ENCODE measurements around the gene HNF1B. TPM values are rescaled to one million over a fixed set of nuclear protein-coding genes. Genes with fewer than 3 reads are reported as not detected.

Gene HNF1B
- polyA plus RNA-seq, 4 donors, result 10.0 to 29.2 (median 15.0) TPM

- 82 to 89% (median 88%) methylated on average over 6 of the region's 6 CpGs for WGBS, 3 donors
- H3K9me3 ChIP-seq (ENCODE audit: control insufficient read depth in 2 of 2, insufficient read depth in 1 of 2, low read depth in 1 of 2, low read length in 1 of 2), result no peaks in the 10 kb centered on the region
- no peak overlapping the region for H3K4me3 ChIP-seq (ENCODE audit: low read depth in 1 of 3, low read length in 3 of 3)
- H3K36me3 ChIP-seq (ENCODE audit: control insufficient read depth in 3 of 3, insufficient read depth in 2 of 3, low read depth in 1 of 3, low read length in 3 of 3), result peaks cover 0 to 70% (median 2%) of the 10 kb centered on the region in 3 donors
- DNase-seq (no peak), FAIRE-seq (no peak)
- no peak overlapping the region for H3K27ac ChIP-seq (ENCODE audit: low read depth in 1 of 3, low read length in 2 of 3)
- no peaks in the 10 kb centered on the region for H3K27me3 ChIP-seq (ENCODE audit: control insufficient read depth in 3 of 3, insufficient read depth in 3 of 3, low read length in 3 of 3)
- peaks cover 0 to 30% (median 0%) of the 10 kb centered on the region in 3 donors for H3K4me1 ChIP-seq (ENCODE audit: control insufficient read depth in 3 of 3, insufficient read depth in 2 of 3, low read depth in 1 of 3, low read length in 2 of 3)
Measured at GRCh38 chr17:37700881-37701280, 44.0 kb downstream of the HNF1B start.

- peaks cover 0 to 9% of the 10 kb centered on the region in 2 donors for H3K9me3 ChIP-seq (ENCODE audit: control insufficient read depth in 2 of 2, insufficient read depth in 1 of 2, low read depth in 1 of 2, low read length in 1 of 2)
- H3K4me1 ChIP-seq (ENCODE audit: control insufficient read depth in 3 of 3, insufficient read depth in 2 of 3, low read depth in 1 of 3, low read length in 2 of 3), result peaks cover 3 to 41% (median 5%) of the 10 kb centered on the region in 3 donors
- H3K27ac ChIP-seq (ENCODE audit: low read depth in 1 of 3, low read length in 2 of 3), result peak overlapping the region in 2 of 3 donors; percentile 1 to 15
- H3K27me3 ChIP-seq (ENCODE audit: control insufficient read depth in 3 of 3, insufficient read depth in 3 of 3, low read length in 3 of 3), result no peaks in the 10 kb centered on the region
- peak; percentile 56 to 81 for DNase-seq
- no peak overlapping the region for H3K4me3 ChIP-seq (ENCODE audit: low read depth in 1 of 3, low read length in 3 of 3)
- WGBS, 3 donors, result 45 to 59% (median 46%) methylated on average over 9 to 10 of the region's 10 CpGs
- no peak for FAIRE-seq
- peaks cover 0 to 71% (median 0%) of the 10 kb centered on the region in 3 donors for H3K36me3 ChIP-seq (ENCODE audit: control insufficient read depth in 3 of 3, insufficient read depth in 2 of 3, low read depth in 1 of 3, low read length in 3 of 3)
Measured at GRCh38 chr17:37699285-37699973, 45.4 kb downstream of the HNF1B start.

GRCh38 chr17:37698911-37699255 lies 46.0 kb downstream of the HNF1B start:
- peaks cover 3 to 41% (median 5%) of the 10 kb centered on the region in 3 donors for H3K4me1 ChIP-seq (ENCODE audit: control insufficient read depth in 3 of 3, insufficient read depth in 2 of 3, low read depth in 1 of 3, low read length in 2 of 3)
- H3K9me3 ChIP-seq (ENCODE audit: control insufficient read depth in 2 of 2, insufficient read depth in 1 of 2, low read depth in 1 of 2, low read length in 1 of 2), result peaks cover 0 to 10% of the 10 kb centered on the region in 2 donors
- FAIRE-seq (no peak), DNase-seq (no peak)
- H3K27me3 ChIP-seq (ENCODE audit: control insufficient read depth in 3 of 3, insufficient read depth in 3 of 3, low read length in 3 of 3), result no peaks in the 10 kb centered on the region
- no peak overlapping the region for H3K27ac ChIP-seq (ENCODE audit: low read depth in 1 of 3, low read length in 2 of 3)
- 80 to 92% (median 82%) methylated on average over 4 of the region's 4 CpGs for WGBS, 3 donors
- peaks cover 0 to 68% (median 0%) of the 10 kb centered on the region in 3 donors for H3K36me3 ChIP-seq (ENCODE audit: control insufficient read depth in 3 of 3, insufficient read depth in 2 of 3, low read depth in 1 of 3, low read length in 3 of 3)
- H3K4me3 ChIP-seq (ENCODE audit: low read depth in 1 of 3, low read length in 3 of 3), result no peak overlapping the region

- WGBS, 3 donors, result 69 to 83% (median 80%) methylated on average over 5 of the region's 5 CpGs
- no peak overlapping the region for H3K27ac ChIP-seq (ENCODE audit: low read depth in 1 of 3, low read length in 2 of 3)
Measured at GRCh38 chr17:37698132-37698910, 46.5 kb downstream of the HNF1B start.

GRCh38 chr17:37697381-37697780 lies 47.5 kb downstream of the HNF1B start:
- Histone ChIP-seq H3K4me3 (ENCODE audit: low read depth in 1 of 3, low read length in 3 of 3) (no peak overlapping the region), H3K27ac (ENCODE audit: low read depth in 1 of 3, low read length in 2 of 3) (no peak overlapping the region), H3K4me1 (ENCODE audit: control insufficient read depth in 3 of 3, insufficient read depth in 2 of 3, low read depth in 1 of 3, low read length in 2 of 3) (peaks cover 3 to 34% (median 5%) of the 10 kb centered on the region in 3 donors), H3K36me3 (ENCODE audit: control insufficient read depth in 3 of 3, insufficient read depth in 2 of 3, low read depth in 1 of 3, low read length in 3 of 3) (peaks cover 0 to 72% (median 0%) of the 10 kb centered on the region in 3 donors), H3K9me3 (ENCODE audit: control insufficient read depth in 2 of 2, insufficient read depth in 1 of 2, low read depth in 1 of 2, low read length in 1 of 2) (peaks cover 0 to 10% of the 10 kb centered on the region in 2 donors), H3K27me3 (ENCODE audit: control insufficient read depth in 3 of 3, insufficient read depth in 3 of 3, low read length in 3 of 3) (no peaks in the 10 kb centered on the region)
- 68 to 93% (median 86%) methylated on average over 8 of the region's 8 CpGs for WGBS, 3 donors
- FAIRE-seq (no peak), DNase-seq (no peak)

More at GRCh38 chr17:37698132-37698910, 46.5 kb downstream of the HNF1B start:
- peaks cover 3 to 41% (median 5%) of the 10 kb centered on the region in 3 donors for H3K4me1 ChIP-seq (ENCODE audit: control insufficient read depth in 3 of 3, insufficient read depth in 2 of 3, low read depth in 1 of 3, low read length in 2 of 3)
- H3K27me3 ChIP-seq (ENCODE audit: control insufficient read depth in 3 of 3, insufficient read depth in 3 of 3, low read length in 3 of 3), result no peaks in the 10 kb centered on the region
- DNase-seq (no peak), FAIRE-seq (no peak)
- no peak overlapping the region for H3K4me3 ChIP-seq (ENCODE audit: low read depth in 1 of 3, low read length in 3 of 3)
- H3K9me3 ChIP-seq (ENCODE audit: control insufficient read depth in 2 of 2, insufficient read depth in 1 of 2, low read depth in 1 of 2, low read length in 1 of 2), result peaks cover 0 to 10% of the 10 kb centered on the region in 2 donors
- peaks cover 0 to 73% (median 0%) of the 10 kb centered on the region in 3 donors for H3K36me3 ChIP-seq (ENCODE audit: control insufficient read depth in 3 of 3, insufficient read depth in 2 of 3, low read depth in 1 of 3, low read length in 3 of 3)

GRCh38 chr17:37696366-37696765 lies 48.5 kb downstream of the HNF1B start:
- 87 to 92% (median 91%) methylated on average over 7 of the region's 7 CpGs for WGBS, 3 donors
- no peak for DNase-seq
- Histone ChIP-seq H3K36me3 (ENCODE audit: control insufficient read depth in 3 of 3, insufficient read depth in 2 of 3, low read depth in 1 of 3, low read length in 3 of 3) (peaks cover 0 to 69% (median 0%) of the 10 kb centered on the region in 3 donors), H3K4me1 (ENCODE audit: control insufficient read depth in 3 of 3, insufficient read depth in 2 of 3, low read depth in 1 of 3, low read length in 2 of 3) (peaks cover 3 to 34% (median 5%) of the 10 kb centered on the region in 3 donors), H3K27me3 (ENCODE audit: control insufficient read depth in 3 of 3, insufficient read depth in 3 of 3, low read length in 3 of 3) (no peaks in the 10 kb centered on the region), H3K4me3 (ENCODE audit: low read depth in 1 of 3, low read length in 3 of 3) (no peak overlapping the region), H3K9me3 (ENCODE audit: control insufficient read depth in 2 of 2, insufficient read depth in 1 of 2, low read depth in 1 of 2, low read length in 1 of 2) (peaks cover 0 to 10% of the 10 kb centered on the region in 2 donors), H3K27ac (ENCODE audit: low read depth in 1 of 3, low read length in 2 of 3) (no peak overlapping the region)
- no peak for FAIRE-seq

GRCh38 chr17:37695726-37696125 lies 49.1 kb downstream of the HNF1B start:
- Histone ChIP-seq H3K4me3 (ENCODE audit: low read depth in 1 of 3, low read length in 3 of 3) (no peak overlapping the region), H3K9me3 (ENCODE audit: control insufficient read depth in 2 of 2, insufficient read depth in 1 of 2, low read depth in 1 of 2, low read length in 1 of 2) (peaks cover 0 to 10% of the 10 kb centered on the region in 2 donors), H3K27me3 (ENCODE audit: control insufficient read depth in 3 of 3, insufficient read depth in 3 of 3, low read length in 3 of 3) (no peaks in the 10 kb centered on the region), H3K36me3 (ENCODE audit: control insufficient read depth in 3 of 3, insufficient read depth in 2 of 3, low read depth in 1 of 3, low read length in 3 of 3) (peaks cover 0 to 68% (median 0%) of the 10 kb centered on the region in 3 donors), H3K27ac (ENCODE audit: low read depth in 1 of 3, low read length in 2 of 3) (peak overlapping the region in 1 of 3 donors; percentile 34), H3K4me1 (ENCODE audit: control insufficient read depth in 3 of 3, insufficient read depth in 2 of 3, low read depth in 1 of 3, low read length in 2 of 3) (peaks cover 3 to 35% (median 5%) of the 10 kb centered on the region in 3 donors)
- 84 to 91% (median 86%) methylated on average over 1 of the region's 1 CpG for WGBS, 3 donors
- DNase-seq, result peak; percentile 55 to 72
- no peak for FAIRE-seq

GRCh38 chr17:37694734-37695133 lies 50.1 kb downstream of the HNF1B start:
- no peak for FAIRE-seq
- Histone ChIP-seq H3K4me1 (ENCODE audit: control insufficient read depth in 3 of 3, insufficient read depth in 2 of 3, low read depth in 1 of 3, low read length in 2 of 3) (peaks cover 3 to 38% (median 5%) of the 10 kb centered on the region in 3 donors), H3K27me3 (ENCODE audit: control insufficient read depth in 3 of 3, insufficient read depth in 3 of 3, low read length in 3 of 3) (no peaks in the 10 kb centered on the region), H3K27ac (ENCODE audit: low read depth in 1 of 3, low read length in 2 of 3) (no peak overlapping the region), H3K9me3 (ENCODE audit: control insufficient read depth in 2 of 2, insufficient read depth in 1 of 2, low read depth in 1 of 2, low read length in 1 of 2) (peaks cover 0 to 10% of the 10 kb centered on the region in 2 donors), H3K4me3 (ENCODE audit: low read depth in 1 of 3, low read length in 3 of 3) (no peak overlapping the region), H3K36me3 (ENCODE audit: control insufficient read depth in 3 of 3, insufficient read depth in 2 of 3, low read depth in 1 of 3, low read length in 3 of 3) (peaks cover 0 to 67% (median 0%) of the 10 kb centered on the region in 3 donors)
- 76 to 94% (median 92%) methylated on average over 3 of the region's 3 CpGs for WGBS, 3 donors
- no peak for DNase-seq

All from small intestine (tissue), 7 donors.